Measurements from ENCODE around the gene CLDN9. TPM values are rescaled to one million over a fixed set of nuclear protein-coding genes. Genes with fewer than 3 reads are reported as not detected.

Gene CLDN9
- polyA plus RNA-seq, 1 experiment: not detected

DNA sequence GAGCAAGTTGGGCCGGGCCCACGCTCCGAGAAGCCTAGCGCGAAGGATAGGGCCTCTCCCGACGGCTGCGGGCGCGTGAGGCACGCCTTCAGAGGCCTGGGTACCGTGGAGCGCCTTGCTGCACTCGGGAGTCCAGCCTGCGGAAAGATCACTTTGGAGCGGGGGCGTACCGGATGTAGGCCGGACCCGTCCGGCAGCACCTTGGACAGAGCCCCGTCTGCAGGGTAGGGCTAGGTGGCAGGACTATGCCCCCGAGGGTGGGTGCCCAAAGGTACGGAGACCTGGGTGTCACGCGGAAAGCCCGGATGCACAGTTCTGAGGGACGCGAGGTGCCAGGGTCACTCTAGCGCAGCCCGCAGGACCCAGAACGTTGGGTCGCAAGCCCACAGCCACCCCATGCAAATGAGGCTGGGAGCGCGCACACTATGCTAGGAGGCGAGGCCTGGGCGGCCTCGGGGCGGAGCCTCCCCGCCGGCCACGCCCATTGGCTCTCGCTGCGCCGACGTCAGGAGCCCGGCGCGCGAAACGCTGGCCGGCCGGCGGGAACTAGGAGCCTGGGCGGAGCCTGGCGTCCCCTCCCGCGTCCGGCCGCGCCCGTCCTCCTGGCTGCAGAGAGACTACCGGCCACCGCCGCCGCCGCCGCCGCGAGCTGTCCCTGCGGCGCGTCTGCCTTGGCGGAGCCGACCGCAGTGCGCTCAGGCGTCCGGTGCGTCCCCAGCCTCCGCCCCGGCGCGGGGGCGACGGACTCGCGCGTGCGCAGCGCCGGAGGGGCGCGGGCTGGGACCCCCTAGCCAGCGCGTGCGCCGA is 43.8 kb upstream of the CLDN9 start, which contains the start of gene PAQR4:
TSS of gene PAQR4 (plus strand) at position 611 of the 807 bp plus-strand sequence. CDS start 327 bp downstream, outside the sequence.
- TF ChIP-seq, protein P1, sequence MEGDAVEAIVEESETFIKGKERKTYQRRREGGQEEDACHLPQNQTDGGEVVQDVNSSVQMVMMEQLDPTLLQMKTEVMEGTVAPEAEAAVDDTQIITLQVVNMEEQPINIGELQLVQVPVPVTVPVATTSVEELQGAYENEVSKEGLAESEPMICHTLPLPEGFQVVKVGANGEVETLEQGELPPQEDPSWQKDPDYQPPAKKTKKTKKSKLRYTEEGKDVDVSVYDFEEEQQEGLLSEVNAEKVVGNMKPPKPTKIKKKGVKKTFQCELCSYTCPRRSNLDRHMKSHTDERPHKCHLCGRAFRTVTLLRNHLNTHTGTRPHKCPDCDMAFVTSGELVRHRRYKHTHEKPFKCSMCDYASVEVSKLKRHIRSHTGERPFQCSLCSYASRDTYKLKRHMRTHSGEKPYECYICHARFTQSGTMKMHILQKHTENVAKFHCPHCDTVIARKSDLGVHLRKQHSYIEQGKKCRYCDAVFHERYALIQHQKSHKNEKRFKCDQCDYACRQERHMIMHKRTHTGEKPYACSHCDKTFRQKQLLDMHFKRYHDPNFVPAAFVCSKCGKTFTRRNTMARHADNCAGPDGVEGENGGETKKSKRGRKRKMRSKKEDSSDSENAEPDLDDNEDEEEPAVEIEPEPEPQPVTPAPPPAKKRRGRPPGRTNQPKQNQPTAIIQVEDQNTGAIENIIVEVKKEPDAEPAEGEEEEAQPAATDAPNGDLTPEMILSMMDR (IDR thresholded peaks at IDR 0.05; ENCODE audit: insufficient read depth, low read depth, low read length): no peak
- H3K36me3 ChIP-seq (ENCODE audit: control insufficient read depth, insufficient read depth, low read length): no peaks in the 10 kb centered on the region; the same call in 1 of the 2 replicates

DNA sequence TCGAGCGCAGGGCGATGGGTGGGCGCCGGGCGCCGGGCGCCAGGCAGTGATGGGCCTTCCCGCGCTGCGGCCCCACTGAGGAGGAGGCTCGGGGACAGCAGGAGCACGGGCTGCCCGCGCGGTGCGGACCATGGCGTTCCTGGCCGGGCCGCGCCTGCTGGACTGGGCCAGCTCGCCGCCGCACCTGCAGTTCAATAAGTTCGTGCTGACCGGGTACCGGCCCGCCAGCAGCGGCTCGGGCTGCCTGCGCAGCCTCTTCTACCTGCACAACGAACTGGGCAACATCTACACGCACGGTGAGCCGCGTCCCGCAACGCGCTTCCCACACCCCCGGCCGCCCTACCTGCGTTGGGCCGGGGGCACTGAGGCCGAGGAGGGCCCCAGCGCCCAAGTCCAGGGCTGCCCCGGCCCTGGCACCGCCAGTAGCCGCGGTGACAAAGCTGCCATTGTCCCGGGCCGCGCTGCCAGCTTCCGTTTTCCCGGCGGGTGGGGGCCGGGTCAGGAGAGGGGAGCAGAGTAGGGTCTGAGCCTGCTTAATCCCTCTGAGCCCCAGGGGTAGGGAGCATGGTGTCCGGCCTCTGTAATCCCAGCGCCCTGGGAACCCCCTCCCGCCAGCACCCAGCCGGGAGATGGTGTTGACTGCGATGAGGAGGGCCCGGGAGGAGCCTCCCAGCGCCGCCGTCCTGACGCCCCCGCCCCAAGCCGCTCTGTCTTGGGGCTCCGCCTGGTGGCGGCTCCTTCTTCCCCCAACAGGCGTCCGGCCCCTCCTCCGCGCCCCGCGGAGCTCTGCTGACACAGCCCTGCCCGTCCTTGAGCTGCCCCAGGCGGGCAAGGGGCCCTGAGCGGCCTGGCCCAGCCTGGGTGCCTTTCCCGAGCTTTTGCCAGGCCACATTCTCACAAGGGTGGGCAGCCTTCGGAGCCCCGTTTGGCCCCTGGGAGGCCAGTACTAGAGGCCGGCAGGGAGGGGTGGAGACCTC is 42.9 kb upstream of the CLDN9 start:
- Histone ChIP-seq H3K36me3 (ENCODE audit: control insufficient read depth, insufficient read depth, low read length) (no peaks in the 10 kb centered on the region; the same call in 1 of the 2 replicates), H3K27me3 (ENCODE audit: control insufficient read depth, insufficient read depth, low read length) (peaks cover 15% of the 10 kb centered on the region), H3K4me3 (ENCODE audit: low read depth, low read length) (peak overlapping the region; percentile 59)
- ChIA-PET CTCF (interaction anchor here (0.6 to 1.6 kb wide), 6 partner anchors 9 to 121 kb away, joined by 3 to 6 read pairs (median 3); no protein-coding TSS in a partner anchor), POLR2A (no interaction called here)
- TF ChIP-seq, protein P1 (IDR thresholded peaks at IDR 0.05; ENCODE audit: insufficient read depth, low read depth, low read length): peak; percentile 66
- no peak for DNase-seq (ENCODE audit: low read depth)

More for the DNA sequence above, 43.8 kb upstream of the CLDN9 start, which contains the start of gene PAQR4:
- CTCF ChIA-PET: interaction anchor here (0.9 to 1.6 kb wide), 3 partner anchors 16 to 50 kb away, joined by 3 to 6 read pairs (median 3); no protein-coding TSS in a partner anchor
- peak; percentile 48 for DNase-seq (ENCODE audit: low read depth)
- POLR2A ChIA-PET: no interaction called here
- Histone ChIP-seq H3K4me3 (ENCODE audit: low read depth, low read length) (peak within 1 kb of the TSS; percentile 59), H3K27me3 (ENCODE audit: control insufficient read depth, insufficient read depth, low read length) (peaks cover 21% of the 10 kb centered on the region)

DNA sequence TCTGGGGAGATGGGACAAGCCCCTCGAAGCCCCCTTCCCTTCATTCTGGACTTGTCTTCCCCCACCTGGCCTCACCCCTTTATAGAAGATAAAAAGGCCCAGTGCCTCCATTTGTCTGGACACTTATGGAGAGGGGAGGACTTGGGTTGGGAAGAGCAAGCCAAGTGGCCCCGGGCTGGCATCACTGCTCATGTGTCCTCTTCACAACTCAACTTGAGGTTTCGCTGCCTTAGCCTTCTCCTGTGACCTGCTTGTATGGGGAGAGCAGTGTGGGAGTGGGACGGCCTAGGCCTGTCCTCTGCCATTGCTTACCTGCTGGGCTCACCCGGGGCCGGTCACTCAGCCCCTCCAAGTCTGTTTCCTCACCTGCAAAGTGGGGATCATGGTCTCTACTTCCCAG is 42.2 kb upstream of the CLDN9 start:
- H3K4me3 ChIP-seq (ENCODE audit: low read depth, low read length): peak overlapping the region; percentile 59
- H3K36me3 ChIP-seq (ENCODE audit: control insufficient read depth, insufficient read depth, low read length): no peaks in the 10 kb centered on the region; the same call in 1 of the 2 replicates
- TF ChIP-seq, protein P1 (IDR thresholded peaks at IDR 0.05; ENCODE audit: insufficient read depth, low read depth, low read length): no peak
- ChIA-PET CTCF (interaction anchor here (0.6 to 1.6 kb wide), 4 partner anchors 9 to 121 kb away, joined by 3 to 6 read pairs (median 4); no protein-coding TSS in a partner anchor), POLR2A (no interaction called here)
- H3K27me3 ChIP-seq (ENCODE audit: control insufficient read depth, insufficient read depth, low read length): peaks cover 12% of the 10 kb centered on the region
- no peak for DNase-seq (ENCODE audit: low read depth)

DNA sequence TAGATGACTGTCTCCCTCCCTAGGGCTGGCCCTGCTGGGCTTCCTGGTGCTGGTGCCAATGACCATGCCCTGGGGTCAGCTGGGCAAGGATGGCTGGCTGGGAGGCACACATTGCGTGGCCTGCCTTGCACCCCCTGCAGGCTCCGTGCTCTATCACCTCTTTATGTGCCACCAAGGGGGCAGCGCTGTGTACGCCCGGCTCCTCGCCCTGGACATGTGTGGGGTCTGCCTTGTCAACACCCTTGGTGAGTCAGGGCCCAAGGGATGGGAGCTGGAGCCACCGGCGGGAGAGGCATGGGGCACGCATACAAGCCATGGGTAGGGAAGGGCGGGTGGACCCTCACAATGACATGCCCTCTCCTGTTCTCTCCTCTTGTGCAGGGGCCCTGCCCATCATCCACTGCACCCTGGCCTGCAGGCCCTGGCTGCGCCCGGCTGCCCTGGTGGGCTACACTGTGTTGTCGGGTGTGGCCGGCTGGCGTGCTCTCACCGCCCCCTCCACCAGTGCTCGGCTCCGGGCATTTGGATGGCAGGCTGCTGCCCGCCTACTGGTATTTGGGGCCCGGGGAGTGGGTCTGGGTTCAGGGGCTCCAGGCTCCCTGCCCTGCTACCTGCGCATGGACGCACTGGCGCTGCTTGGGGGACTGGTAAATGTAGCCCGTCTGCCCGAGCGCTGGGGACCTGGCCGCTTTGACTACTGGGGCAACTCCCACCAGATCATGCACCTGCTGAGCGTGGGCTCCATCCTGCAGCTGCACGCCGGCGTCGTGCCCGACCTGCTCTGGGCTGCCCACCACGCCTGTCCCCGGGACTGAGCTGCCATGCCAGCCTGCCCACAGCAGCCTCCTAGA is 41.4 kb upstream of the CLDN9 start:
- Histone ChIP-seq H3K27me3 (ENCODE audit: control insufficient read depth, insufficient read depth, low read length) (peaks cover 5% of the 10 kb centered on the region; the same call in 1 of the 2 replicates), H3K36me3 (ENCODE audit: control insufficient read depth, insufficient read depth, low read length) (no peaks in the 10 kb centered on the region; the same call in 1 of the 2 replicates), H3K4me3 (ENCODE audit: low read depth, low read length) (no peak overlapping the region)
- DNase-seq (ENCODE audit: low read depth): no peak
- CTCF ChIA-PET: interaction anchor here (1.5 kb wide), 1 partner anchor 11 kb away, joined by 8 read pairs; no protein-coding TSS in a partner anchor
- TF ChIP-seq, protein P1 (IDR thresholded peaks at IDR 0.05; ENCODE audit: insufficient read depth, low read depth, low read length): no peak
- POLR2A ChIA-PET: no interaction called here
